Adrenal gland (tissue), 5 donors: ENCODE measurements around the gene ERBB4.

ENCODE experiments used
- POLR2A ChIP-seq, 2 donors: fragments of 450-650 bp; IDR thresholded peaks; one replicate each; pipeline ENCODE4 v1.6.1; 2017; ENCODE audit warnings: antibody characterized with exemption in 2 of 2, mild to moderate bottlenecking in 2 of 2, moderate library complexity in 1 of 2
- TF ChIP-seq, protein P1 (sequence below), 6 experiments: fragments of 450-650 bp in 4 of 6; fragments of 200-600 bp in 2 of 6; sonication (generic) in 1 of 6; IDR thresholded peaks; 1 replicate in 5 of 6; 2 replicates in 1 of 6; pipeline versions ENCODE4 v1.5.1 to v1.8.0; 2016 to 2021; ENCODE audit warnings: antibody characterized with exemption in 6 of 6, mild to moderate bottlenecking in 2 of 6, moderate library complexity in 1 of 6
- donor health status: DM: no; HTN: no; CAD: no.

DNA sequence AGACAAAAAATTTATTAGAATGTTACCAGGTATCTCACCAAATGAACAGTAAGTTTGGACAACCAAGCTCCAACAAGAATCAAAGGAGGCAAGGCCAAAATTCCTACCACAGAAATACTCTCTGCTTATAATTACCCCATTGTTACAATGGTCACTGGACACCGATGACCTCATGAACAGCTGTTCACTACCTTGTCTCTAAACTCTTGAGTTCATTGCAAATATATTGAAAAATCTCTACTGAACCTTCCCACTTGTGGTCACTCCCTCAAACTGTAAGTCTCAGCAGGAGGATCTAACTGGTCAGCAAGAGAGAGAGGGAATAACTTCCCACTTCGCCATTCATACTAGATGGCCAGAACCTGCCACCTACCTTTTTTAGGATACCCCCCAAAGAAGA is 50.0 kb downstream of the ERBB4 start:
- TF ChIP-seq, protein P1, sequence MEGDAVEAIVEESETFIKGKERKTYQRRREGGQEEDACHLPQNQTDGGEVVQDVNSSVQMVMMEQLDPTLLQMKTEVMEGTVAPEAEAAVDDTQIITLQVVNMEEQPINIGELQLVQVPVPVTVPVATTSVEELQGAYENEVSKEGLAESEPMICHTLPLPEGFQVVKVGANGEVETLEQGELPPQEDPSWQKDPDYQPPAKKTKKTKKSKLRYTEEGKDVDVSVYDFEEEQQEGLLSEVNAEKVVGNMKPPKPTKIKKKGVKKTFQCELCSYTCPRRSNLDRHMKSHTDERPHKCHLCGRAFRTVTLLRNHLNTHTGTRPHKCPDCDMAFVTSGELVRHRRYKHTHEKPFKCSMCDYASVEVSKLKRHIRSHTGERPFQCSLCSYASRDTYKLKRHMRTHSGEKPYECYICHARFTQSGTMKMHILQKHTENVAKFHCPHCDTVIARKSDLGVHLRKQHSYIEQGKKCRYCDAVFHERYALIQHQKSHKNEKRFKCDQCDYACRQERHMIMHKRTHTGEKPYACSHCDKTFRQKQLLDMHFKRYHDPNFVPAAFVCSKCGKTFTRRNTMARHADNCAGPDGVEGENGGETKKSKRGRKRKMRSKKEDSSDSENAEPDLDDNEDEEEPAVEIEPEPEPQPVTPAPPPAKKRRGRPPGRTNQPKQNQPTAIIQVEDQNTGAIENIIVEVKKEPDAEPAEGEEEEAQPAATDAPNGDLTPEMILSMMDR (IDR thresholded peaks at IDR 0.05), result no peak
- no peak for TF ChIP-seq POLR2A (IDR thresholded peaks at IDR 0.05)
